Mononuclear cell (primary cell): ENCODE results near the gene BCO2. TPM values are rescaled to one million over a fixed set of nuclear protein-coding genes. Genes with fewer than 3 reads are reported as not detected.
"Not testable (repeated sequence)": the region's sequence is repeated elsewhere in the genome, so short reads cannot be mapped to it uniquely, and the experiment has no call there.

Source experiments
- H3K27me3 ChIP-seq: 2 replicates; pipeline ENCODE4 v1.6.0; 2011; ENCODE audit warnings: low read length, control low read depth; ENCODE audit not compliant: insufficient read depth
- H3K4me1 ChIP-seq: 2 replicates; pipeline ENCODE4 v1.5.1; 2011; ENCODE audit warnings: mild to moderate bottlenecking, low read length, control low read depth; ENCODE audit not compliant: insufficient read depth
- H3K4me3 ChIP-seq: 2 replicates; pipeline ENCODE4 v1.5.1; 2011; ENCODE audit warnings: mild to moderate bottlenecking, low read length, moderate library complexity
- H3K9me3 ChIP-seq: 2 replicates; pipeline ENCODE4 v1.5.1; 2011; ENCODE audit warnings: low read depth, mild to moderate bottlenecking, control low read depth, low read length
- total RNA-seq: library from RNA; depleted of rRNA; stranded (reverse); fragments of >200 nt; gene quantifications from one replicate; pipeline ENCODE4 v1.2.3, GENCODE V29; 2012

Gene BCO2
- total RNA-seq, 1 donor, result 1.4 TPM

DNA sequence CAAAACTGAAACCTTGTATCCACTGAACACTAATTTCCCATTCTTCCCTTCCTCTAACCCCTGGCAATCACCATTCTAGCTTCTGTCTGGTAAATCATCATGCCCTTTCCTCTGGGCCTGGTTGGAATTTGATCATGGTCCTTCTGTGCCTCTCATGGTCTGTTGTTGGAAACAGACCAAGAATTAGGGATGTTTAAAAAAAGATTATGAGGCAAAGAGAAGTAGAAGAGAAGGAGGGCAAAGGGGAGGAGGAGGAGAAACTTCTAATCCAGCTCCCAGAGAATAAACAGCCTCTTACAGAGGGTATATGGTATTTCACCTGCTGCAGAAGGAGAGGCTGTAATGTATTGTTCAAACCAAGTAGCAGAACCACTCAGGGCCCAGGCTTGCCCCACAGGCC is 10.6 kb downstream of the BCO2 start:
- H3K4me3 ChIP-seq, result no peak overlapping the region
- H3K27me3 ChIP-seq, result no peaks in the 10 kb centered on the region
- H3K9me3 ChIP-seq, result no peaks in the 10 kb centered on the region
- no peaks in the 10 kb centered on the region for H3K4me1 ChIP-seq

DNA sequence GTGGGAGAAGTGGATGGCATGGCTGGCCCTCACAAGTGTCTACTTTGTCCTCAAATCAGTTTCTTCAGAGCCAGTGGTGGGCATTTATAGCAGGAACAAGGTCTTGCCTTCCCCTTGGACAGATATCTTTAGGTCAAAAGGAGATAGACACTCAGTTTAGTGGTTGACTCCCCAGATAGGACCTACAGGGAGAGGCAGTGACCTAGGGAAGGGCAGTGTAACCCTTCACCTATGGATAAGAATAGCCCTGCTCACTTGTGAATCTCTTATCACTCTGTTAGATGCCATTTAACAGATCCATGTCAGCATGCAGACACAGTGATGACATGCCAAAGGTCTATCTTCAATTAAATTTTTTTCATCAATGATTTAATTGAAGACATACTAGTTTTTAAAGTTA is 11.0 kb downstream of the BCO2 start:
- Histone ChIP-seq H3K4me1 (no peaks in the 10 kb centered on the region), H3K27me3 (no peaks in the 10 kb centered on the region), H3K4me3 (no peak overlapping the region), H3K9me3 (no peaks in the 10 kb centered on the region)

DNA sequence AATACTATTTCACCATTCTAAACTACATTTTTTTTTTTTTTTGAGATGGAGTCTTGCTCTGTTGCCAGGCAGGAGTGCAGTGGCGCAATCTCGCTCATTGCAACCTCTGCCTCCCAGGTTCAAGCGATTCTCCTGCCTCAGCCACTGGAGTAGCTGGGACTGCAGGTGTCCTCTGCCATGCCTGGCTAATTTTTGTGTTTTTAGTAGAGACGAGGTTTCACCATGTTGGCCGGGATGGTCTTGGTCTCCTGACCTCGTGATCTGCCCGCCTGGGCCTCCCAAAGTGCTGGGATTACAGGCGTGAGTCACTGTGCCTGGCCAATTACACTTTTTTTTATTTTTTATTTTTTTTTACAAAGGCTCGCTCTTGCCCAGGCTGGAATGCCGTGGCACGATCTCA is 19.8 kb downstream of the BCO2 start:
- not testable (repeated sequence) for H3K4me3 ChIP-seq, H3K4me1 ChIP-seq, H3K9me3 ChIP-seq, H3K27me3 ChIP-seq

DNA sequence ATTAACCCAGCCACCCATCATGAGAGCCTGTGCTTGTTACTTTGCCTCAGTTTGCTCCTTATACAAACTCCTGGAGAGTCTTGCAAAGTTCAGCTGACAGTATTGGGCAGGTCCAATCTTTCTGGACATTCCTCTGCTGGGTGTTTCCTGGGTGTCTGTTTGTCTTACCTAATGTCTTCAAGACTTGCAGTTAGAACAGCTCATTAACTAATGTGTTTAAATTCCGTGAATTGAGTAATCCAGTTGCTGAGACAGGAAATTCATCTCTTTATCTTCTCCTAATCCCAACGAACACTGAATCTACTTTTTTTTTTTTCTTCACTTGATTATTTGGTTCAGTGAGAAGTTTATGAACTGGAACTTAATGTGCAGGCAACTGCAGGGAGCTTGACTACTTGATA is 20.6 kb downstream of the BCO2 start:
- H3K4me3 ChIP-seq, result no peak overlapping the region
- H3K27me3 ChIP-seq, result no peaks in the 10 kb centered on the region
- no peaks in the 10 kb centered on the region for H3K9me3 ChIP-seq
- H3K4me1 ChIP-seq, result peaks cover 8% of the 10 kb centered on the region

DNA sequence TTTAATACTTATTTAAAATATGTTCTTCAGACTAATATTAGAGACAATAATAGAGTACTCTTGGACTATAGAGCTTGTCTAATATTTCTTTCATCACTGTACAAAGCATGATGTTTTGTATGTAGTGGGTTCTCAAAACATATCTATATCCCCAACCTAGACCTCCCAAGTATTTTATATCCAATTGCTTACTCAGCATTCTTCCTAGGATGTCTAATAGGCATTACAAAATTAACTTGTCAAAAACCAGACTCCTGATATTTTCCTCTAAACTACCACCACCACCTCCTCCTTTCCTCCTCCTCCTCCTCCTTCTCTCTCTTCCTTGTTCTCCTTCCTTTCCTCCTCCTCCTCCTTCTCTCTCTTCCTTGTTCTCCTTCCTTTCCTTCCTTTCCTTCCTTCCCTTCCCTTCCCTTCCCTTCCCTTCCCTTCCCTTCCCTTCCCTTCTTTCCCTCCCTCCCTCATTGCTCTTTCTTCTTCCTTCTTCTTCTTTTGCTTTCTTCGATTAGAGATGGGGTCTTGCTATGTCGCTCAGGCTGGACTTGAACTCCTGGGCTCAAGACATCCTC is 21.3 kb downstream of the BCO2 start:
- H3K4me3 ChIP-seq, result no peak overlapping the region
- H3K4me1 ChIP-seq, result peaks cover 8% of the 10 kb centered on the region
- H3K9me3 ChIP-seq, result no peaks in the 10 kb centered on the region
- H3K27me3 ChIP-seq, result no peaks in the 10 kb centered on the region

DNA sequence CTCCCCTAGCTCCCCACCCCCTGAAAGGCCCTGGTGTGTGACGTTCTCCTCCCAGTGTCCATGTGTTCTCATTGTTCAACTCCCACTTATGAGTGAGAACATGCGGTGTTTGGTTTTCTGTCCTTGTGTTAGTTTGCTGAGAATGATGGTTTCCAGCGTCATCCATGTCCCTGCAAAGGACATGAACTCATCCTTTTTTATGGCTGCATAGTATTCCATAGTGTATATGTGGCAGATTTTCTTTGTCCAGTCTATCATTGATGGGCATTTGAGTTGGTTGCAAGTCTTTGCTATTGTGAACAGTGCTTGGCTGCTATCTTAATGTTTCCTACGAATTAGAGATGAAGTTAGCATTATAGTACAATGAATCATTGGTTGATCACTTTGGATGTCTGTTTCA is 23.8 kb downstream of the BCO2 start:
- not testable (repeated sequence) for H3K27me3 ChIP-seq

DNA sequence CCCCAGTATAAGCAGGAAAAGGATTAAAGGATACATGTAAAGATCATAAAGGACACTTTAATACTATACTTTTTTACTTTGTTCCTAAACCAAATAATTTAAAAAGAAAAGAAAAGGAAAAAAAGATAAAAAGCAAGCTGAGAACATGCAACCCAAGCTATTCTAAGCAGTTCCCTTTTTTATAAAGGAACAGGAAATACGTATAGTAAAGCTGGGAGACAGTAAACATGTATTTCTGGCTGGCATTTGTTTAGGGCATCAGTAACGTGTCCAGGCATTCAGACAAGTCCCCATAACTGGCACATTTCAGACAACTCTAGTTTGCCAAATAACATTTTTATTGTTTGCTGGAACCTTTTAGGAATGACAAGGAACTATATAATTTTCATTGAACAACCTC is 24.9 kb downstream of the BCO2 start:
- no peaks in the 10 kb centered on the region for H3K9me3 ChIP-seq
- peaks cover 8% of the 10 kb centered on the region for H3K4me1 ChIP-seq
- no peak overlapping the region for H3K4me3 ChIP-seq
- no peaks in the 10 kb centered on the region for H3K27me3 ChIP-seq

More for the DNA sequence above, 23.8 kb downstream of the BCO2 start:
- not testable (repeated sequence) for H3K4me1 ChIP-seq, H3K9me3 ChIP-seq, H3K4me3 ChIP-seq

DNA sequence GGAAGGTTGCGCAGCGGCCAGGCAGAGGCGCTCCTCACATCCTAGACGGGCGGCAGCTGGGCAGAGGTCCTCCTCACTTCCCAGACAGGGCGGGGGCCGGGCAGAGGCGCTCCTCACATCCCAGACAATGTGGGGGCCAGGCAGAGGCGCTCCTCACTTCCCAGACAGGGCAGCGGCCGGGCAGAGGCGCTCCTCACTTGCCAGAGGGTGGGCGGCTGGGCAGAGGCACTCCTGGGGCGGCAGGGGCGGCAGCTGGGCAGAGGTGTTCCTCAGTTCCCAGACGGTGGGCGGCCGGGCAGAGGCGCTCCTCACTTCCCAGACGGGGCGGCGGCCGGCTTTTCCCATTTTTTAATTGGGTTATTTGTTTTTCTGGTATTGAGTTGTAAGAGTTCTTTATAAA is 30.8 kb downstream of the BCO2 start:
- Histone ChIP-seq H3K4me3 (no peak overlapping the region), H3K9me3 (no peaks in the 10 kb centered on the region), H3K4me1 (no peaks in the 10 kb centered on the region), H3K27me3 (no peaks in the 10 kb centered on the region)

DNA sequence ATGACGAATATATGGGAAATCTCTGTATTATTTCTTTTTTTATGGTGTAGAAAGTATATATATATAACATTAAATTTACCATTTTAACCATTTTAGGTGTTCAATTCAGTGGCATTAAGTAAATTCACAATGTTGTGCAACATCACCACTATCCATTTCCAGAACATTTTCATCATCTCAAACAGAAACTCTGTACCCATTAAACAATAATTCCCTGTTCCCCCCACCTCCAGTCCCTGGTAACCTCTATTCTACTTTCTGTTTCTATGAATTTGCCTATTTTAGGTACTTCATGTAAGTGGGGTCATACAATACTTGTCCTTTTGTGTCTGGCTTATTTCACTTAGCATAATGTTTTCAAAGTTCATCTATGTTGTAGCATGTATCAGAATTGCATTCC is 35.6 kb downstream of the BCO2 start:
- H3K9me3 ChIP-seq, result no peaks in the 10 kb centered on the region
- peaks cover 11% of the 10 kb centered on the region for H3K4me1 ChIP-seq
- peaks cover 2% of the 10 kb centered on the region for H3K27me3 ChIP-seq
- no peak overlapping the region for H3K4me3 ChIP-seq

DNA sequence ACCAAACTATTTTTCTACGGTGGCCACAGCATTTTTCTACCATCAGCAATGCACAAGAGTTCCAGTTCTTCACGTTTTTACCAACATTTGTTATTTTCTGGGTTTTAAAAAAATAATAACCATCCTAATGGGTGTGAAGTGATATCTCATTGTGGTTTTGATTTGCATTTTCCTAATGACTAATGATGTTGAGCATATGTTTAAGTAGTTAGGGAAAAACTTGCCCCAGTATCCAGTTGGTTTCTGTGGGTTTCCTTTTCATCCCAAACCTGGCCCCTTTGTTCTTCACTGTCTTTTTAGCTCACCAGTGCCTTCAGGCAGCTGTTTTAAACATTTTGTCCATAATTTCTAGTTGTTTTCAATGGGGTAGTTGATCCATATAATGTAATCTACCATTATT is 36.2 kb downstream of the BCO2 start:
- Histone ChIP-seq H3K9me3 (no peaks in the 10 kb centered on the region), H3K27me3 (peaks cover 2% of the 10 kb centered on the region), H3K4me3 (no peak overlapping the region), H3K4me1 (peaks cover 11% of the 10 kb centered on the region)

DNA sequence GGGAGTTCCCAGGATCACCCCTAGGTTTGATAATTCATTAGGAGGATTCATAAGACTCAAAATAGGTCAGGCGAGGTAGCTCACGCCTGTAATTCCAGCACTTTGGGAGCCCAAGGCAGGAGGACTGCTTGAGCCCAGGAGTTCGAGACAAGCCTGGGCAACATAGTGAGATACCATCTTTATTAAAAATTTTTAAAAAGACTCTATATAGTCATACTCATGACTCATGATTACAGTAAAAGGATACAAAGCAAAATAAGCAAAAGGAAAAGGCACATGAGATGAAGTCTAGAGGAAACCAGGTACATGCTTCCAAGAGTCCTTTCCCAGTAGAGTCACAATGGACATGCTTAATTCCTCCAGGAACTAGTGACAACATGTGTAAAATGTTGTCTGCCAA is 37.0 kb downstream of the BCO2 start:
- Histone ChIP-seq H3K4me3 (no peak overlapping the region), H3K9me3 (no peaks in the 10 kb centered on the region), H3K27me3 (peaks cover 2% of the 10 kb centered on the region), H3K4me1 (peaks cover 11% of the 10 kb centered on the region)

DNA sequence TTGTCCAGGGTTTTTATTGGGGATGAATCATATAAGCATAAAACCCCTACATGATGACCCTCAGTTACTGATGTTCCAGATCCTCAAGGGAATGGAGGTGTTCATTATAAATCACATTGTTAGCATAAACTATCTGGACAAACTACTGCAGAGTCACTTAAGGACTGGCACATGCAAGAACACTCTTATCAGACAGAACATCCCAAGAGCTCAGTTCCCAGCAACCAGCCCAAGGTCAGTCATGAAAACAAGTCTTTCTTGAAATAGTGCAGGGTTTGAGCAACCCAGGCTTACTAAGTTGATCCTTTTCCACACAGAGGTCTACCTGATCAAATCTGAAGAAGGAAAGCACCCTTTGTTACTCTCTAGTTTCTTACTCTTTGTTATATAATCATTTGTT is 37.4 kb downstream of the BCO2 start:
- Histone ChIP-seq H3K27me3 (peaks cover 2% of the 10 kb centered on the region), H3K4me1 (peaks cover 11% of the 10 kb centered on the region), H3K9me3 (no peaks in the 10 kb centered on the region), H3K4me3 (no peak overlapping the region)

DNA sequence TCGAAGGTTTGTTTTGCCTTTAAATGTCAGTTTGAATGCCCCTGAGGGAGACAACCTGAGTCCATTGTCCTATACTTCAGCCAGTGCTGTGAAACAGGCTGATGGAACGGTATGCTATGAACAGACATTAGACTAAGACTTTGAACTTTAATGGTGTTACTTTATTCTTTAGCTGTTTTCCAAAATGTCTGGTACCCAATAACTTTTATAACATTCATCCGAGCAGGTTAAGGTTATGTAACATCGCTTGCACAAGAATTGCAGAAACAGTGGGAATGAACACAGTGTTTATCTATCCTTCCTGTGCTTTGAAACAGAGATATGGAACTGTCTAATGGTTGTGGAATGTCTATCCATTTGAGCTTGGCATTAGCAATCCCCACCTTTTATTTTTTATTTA is 38.4 kb downstream of the BCO2 start:
- Histone ChIP-seq H3K27me3 (peaks cover 2% of the 10 kb centered on the region), H3K9me3 (no peaks in the 10 kb centered on the region), H3K4me3 (no peak overlapping the region), H3K4me1 (peaks cover 11% of the 10 kb centered on the region)

DNA sequence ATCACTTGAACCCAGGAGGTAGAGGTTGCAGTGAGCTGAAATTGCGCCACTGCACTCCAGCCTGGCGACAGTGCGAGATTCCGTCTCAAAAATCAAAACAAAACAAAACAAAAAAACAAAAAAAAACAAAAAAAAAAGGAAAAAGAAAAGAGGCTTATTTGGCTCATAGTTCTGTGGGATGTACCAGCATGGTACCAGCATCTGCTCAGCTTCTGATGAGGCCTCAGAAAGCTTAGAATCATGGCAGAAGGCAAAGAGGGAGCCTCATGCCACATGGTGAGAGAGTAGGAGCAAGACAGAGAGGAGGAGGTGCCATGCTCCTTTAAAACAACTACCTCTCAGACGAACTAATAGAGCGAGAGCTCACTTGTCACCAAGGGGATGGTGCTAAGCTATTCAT is 40.3 kb downstream of the BCO2 start:
- no peak overlapping the region for H3K4me3 ChIP-seq
- no peaks in the 10 kb centered on the region for H3K9me3 ChIP-seq
- H3K4me1 ChIP-seq, result peaks cover 17% of the 10 kb centered on the region
- peaks cover 2% of the 10 kb centered on the region for H3K27me3 ChIP-seq

DNA sequence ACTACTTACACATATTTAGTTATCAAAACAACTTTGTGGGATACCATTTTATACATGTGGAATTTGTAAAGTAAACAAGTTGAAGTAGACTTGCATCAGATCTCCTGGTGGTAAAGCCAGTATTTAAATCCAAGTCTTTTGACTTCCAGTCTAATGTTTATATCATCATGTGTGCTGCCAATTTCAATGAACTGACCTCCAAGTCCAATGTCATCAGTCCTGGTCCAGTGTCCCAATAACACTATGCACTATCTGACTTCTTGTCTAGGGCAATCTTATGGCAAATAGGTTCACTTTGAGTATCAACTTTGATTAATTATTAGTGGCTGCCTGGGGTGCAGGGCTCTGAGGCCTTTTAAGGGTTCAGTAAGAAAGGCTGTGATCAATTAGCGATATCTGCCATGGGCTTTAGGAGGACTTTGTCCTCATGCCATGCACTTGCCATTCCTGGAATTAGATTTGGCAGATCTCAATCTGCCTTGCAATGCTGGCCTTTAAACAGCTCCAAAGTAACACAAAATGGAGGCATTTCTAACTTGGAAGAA is 41.3 kb downstream of the BCO2 start:
- peaks cover 14% of the 10 kb centered on the region for H3K4me1 ChIP-seq
- H3K27me3 ChIP-seq, result peaks cover 2% of the 10 kb centered on the region
- H3K9me3 ChIP-seq, result no peaks in the 10 kb centered on the region
- H3K4me3 ChIP-seq, result no peak overlapping the region

DNA sequence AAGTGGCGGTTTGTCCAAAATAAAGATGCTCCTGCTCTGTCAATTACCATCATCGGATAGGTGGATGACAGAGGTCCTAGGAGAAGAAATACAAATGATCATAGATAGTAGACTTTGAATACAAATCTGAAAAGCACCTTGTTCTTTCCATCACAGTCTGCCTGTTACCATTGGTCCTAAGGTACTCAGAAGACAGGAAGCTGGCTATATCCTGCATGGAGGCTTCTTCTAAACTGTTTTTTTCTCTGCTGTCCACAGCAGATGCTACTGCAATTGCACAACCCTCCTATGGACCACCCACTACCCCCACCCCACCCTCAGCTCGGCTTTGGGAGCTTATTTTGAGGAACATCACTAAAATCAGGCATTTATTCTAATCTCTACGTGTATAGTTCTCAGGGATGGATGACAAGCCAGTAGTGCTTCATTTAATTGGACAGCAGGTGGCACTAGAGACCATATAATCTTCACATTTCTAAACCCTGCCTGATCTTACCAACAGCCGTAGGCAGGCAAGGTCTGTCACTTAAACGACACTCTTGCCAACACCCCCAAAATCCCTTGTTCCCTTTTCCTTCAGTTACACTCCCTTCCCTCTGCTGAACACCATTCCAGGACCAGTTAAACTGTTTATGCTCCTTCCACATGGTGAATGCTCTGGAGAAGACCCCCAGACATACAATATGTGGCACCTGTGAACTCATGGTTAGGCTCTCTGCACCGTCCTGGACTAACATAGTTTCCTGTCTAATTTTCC is 44.3 kb downstream of the BCO2 start:
- Histone ChIP-seq H3K4me3 (no peak overlapping the region), H3K4me1 (peaks cover 6% of the 10 kb centered on the region), H3K9me3 (no peaks in the 10 kb centered on the region), H3K27me3 (no peaks in the 10 kb centered on the region)
